HUDEP-2 (cell line): Measurements from ENCODE around the gene DNAJA1.
"Not testable (repeated sequence)": the region's sequence is repeated elsewhere in the genome, so short reads cannot be mapped to it uniquely, and the experiment has no call there.

ENCODE experiments used
- DNase-seq, 76 experiments: peaks; one replicate each; lab custom pipeline; 2025; ENCODE audit not compliant: unreplicated experiment in 76 of 76; lab: John Stamatoyannopoulos, UW

Gene DNAJA1

DNA sequence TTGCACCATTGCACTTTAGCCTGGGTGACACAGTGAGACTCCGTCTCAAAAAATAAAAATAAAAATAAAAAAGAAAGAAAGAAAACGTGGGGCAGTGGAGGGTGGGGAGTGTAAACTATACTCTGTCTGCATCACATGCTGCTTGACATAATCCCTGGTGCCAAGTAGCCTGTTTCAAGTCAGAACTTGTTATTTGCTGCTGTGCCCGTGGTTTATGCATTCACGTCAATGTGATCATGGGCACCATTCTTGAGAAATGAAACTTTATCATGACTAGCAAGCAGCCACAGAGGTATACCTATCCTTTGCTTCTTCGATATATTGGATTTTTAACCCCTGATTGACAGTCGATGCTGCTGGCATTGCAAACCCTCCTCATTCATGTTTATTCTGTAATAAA is 55.5 kb downstream of the DNAJA1 start:
- no peak for DNase-seq

DNA sequence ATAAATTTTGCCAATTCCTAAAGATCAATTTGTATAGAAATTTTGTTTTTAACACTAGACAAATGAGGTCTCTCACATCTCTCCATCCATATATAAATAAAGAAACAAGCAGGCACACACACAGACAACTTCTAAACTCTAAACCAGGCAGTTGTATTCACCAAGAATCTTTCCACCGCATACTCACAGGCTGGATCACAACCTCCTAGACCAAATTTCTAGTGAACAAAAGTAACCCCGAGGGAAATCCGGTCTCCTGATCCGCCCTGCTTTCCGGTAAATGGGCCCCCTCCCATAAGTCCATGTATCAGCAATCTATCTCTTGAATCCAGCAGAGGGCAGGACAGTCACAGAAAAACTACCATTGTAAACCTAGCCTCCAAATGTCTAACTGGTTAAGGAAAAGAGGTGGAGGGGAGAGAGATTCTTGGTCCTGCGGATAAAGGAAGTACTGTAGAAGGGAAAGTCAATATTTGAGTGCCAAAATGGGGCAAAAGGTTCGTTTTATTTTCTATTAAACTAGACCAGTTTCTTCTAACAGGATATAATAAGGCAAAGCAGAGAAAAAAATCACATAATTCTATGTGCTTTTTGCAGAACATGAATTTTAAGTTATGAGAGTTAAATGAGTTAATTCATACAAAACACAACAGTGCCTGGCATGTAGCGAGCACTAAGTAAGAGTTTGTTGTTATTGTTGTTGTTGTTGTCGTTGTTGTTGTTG is 56.2 kb downstream of the DNAJA1 start:
- DNase-seq: peak in 53 of 76 experiments; percentile 3 to 75 (median 32)

DNA sequence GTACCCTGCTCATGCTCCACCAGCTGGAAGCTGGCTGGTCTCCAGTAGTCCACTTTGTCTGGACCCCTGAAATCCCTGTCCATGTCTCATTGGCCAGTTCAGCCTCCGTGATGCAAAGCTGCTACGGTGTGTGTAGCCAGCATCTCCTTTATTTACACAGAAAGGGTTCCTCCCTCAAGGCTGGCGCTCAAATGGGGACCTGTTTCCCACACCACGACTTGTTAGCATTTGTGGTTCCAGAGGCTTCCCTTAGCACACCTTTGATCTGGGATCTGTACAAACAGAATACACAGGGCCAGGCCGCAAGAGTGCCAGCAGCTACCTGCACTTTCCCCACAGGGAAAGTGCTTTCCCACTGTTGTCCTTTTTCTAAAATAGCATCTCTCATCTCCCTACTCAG is 57.1 kb downstream of the DNAJA1 start:
- no peak for DNase-seq

DNA sequence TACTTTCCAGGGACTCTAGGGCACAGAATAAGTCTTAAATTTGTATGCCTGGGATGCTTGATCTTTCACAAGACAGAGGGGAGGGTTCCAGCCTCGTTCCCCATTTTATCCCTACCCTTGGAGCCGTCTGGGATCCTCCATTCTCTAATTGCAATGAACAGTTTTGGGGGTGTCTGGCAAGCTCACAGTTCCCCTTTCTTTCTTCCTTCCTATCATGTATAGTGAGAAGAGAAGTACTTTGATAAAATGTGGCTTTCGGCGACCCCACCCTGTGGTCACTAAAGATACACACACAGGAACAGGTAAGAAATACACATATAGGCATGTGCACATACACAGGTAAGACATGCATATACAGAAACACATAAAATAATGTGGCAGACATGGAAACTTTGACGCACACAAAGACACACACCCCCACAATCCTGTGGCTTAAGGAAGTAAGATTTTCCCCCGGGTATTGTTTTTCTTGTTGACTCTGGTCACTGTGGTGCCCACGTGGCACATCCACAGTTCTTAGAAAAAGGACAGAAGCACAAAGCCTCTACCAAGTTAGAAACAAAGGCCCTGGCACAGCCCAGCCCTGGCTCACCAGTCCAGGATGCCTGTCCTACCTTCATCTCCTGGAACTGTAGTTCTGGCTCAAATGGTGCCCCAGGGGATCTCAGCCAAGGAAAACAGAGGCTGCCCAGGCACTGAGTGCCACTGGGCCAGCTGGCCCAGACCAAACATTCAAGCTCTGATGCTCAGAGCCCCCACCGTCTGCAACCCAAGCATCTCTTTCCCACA is 57.7 kb downstream of the DNAJA1 start:
- DNase-seq: peak in 3 of 76 experiments; percentile 1 to 30 (median 11)

DNA sequence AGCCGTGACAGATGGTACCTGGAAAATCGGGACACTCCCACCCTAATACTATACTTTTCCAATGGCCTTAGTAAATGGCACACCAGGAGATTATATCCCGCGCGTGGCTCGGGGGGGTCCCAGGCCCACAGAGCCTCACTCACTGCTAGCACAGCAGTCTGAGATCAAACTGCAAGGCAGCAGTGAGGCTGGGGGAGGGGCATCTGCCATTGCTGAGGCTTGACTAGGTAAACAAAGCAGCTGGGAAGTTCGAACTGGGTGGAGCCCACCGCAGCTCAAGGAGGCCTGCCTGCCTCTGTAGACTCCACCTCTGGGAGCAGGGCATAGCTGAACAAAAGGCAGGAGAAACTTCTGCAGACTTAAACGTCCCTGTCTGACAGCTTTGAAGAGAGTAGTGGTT is 60.6 kb downstream of the DNAJA1 start:
- DNase-seq: not testable (repeated sequence)
